ENCODE measurements around the gene SPTBN1.
A peak's percentile ranks its signal among the peaks of the same experiment; 100 is the strongest.

SPTBN1 gene

GRCh38 chr2:54470266-54470938 is 14.3 kb downstream of the SPTBN1 start:
- peaks cover 50% of the 10 kb centered on the region for H3K4me1 ChIP-seq (ENCODE audit: control insufficient read depth, insufficient read depth, low read length, unreplicated experiment)
- peak overlapping the region; percentile 56 for H3K27ac ChIP-seq (ENCODE audit: low read depth, low read length)
- no peaks in the 10 kb centered on the region for H3K36me3 ChIP-seq (ENCODE audit: insufficient read depth, low read length)
- H3K79me2 ChIP-seq (ENCODE audit: control insufficient read depth, insufficient read depth, low read length, unreplicated experiment): peaks cover 89% of the 10 kb centered on the region
- H3K4me3 ChIP-seq (ENCODE audit: low read depth, low read length): 0 out of 2 replicates have a peak overlapping the region, but pooled peaks have one; percentile 2
- H2AFZ ChIP-seq (ENCODE audit: low read length, unreplicated experiment): no peak overlapping the region
- no peaks in the 10 kb centered on the region for H3K27me3 ChIP-seq (ENCODE audit: insufficient read depth, low read length)

- Histone ChIP-seq H3K27me3 (ENCODE audit: insufficient read depth, low read length) (no peaks in the 10 kb centered on the region), H3K79me2 (ENCODE audit: control insufficient read depth, insufficient read depth, low read length, unreplicated experiment) (peaks cover 90% of the 10 kb centered on the region), H3K4me1 (ENCODE audit: control insufficient read depth, insufficient read depth, low read length, unreplicated experiment) (peaks cover 45% of the 10 kb centered on the region), H3K36me3 (ENCODE audit: insufficient read depth, low read length) (no peaks in the 10 kb centered on the region), H2AFZ (ENCODE audit: low read length, unreplicated experiment) (no peak overlapping the region), H3K27ac (ENCODE audit: low read depth, low read length) (peak overlapping the region; percentile 56), H3K4me3 (ENCODE audit: low read depth, low read length) (no peak overlapping the region)
Measured at GRCh38 chr2:54471221-54471711, 15.1 kb downstream of the SPTBN1 start.

GRCh38 chr2:54473851-54474250 is 17.7 kb downstream of the SPTBN1 start:
- Histone ChIP-seq H3K27me3 (ENCODE audit: insufficient read depth, low read length) (no peaks in the 10 kb centered on the region), H3K4me3 (ENCODE audit: low read depth, low read length) (no peak overlapping the region), H2AFZ (ENCODE audit: low read length, unreplicated experiment) (no peak overlapping the region), H3K79me2 (ENCODE audit: control insufficient read depth, insufficient read depth, low read length, unreplicated experiment) (peaks cover 89% of the 10 kb centered on the region), H3K36me3 (ENCODE audit: insufficient read depth, low read length) (no peaks in the 10 kb centered on the region), H3K4me1 (ENCODE audit: control insufficient read depth, insufficient read depth, low read length, unreplicated experiment) (peaks cover 47% of the 10 kb centered on the region), H3K27ac (ENCODE audit: low read depth, low read length) (no peak overlapping the region)

GRCh38 chr2:54475285-54475684 is 19.2 kb downstream of the SPTBN1 start:
- peaks cover 33% of the 10 kb centered on the region for H3K4me1 ChIP-seq (ENCODE audit: control insufficient read depth, insufficient read depth, low read length, unreplicated experiment)
- no peak overlapping the region for H2AFZ ChIP-seq (ENCODE audit: low read length, unreplicated experiment)
- H3K4me3 ChIP-seq (ENCODE audit: low read depth, low read length): no peak overlapping the region

GRCh38 chr2:54475919-54476318 is 19.8 kb downstream of the SPTBN1 start:
- Histone ChIP-seq H3K27me3 (ENCODE audit: insufficient read depth, low read length) (no peaks in the 10 kb centered on the region), H3K79me2 (ENCODE audit: control insufficient read depth, insufficient read depth, low read length, unreplicated experiment) (peaks cover 87% of the 10 kb centered on the region), H3K27ac (ENCODE audit: low read depth, low read length) (no peak overlapping the region), H3K4me1 (ENCODE audit: control insufficient read depth, insufficient read depth, low read length, unreplicated experiment) (peaks cover 27% of the 10 kb centered on the region), H3K36me3 (ENCODE audit: insufficient read depth, low read length) (no peaks in the 10 kb centered on the region), H3K4me3 (ENCODE audit: low read depth, low read length) (no peak overlapping the region), H2AFZ (ENCODE audit: low read length, unreplicated experiment) (no peak overlapping the region)

More at GRCh38 chr2:54475285-54475684, 19.2 kb downstream of the SPTBN1 start:
- no peaks in the 10 kb centered on the region for H3K36me3 ChIP-seq (ENCODE audit: insufficient read depth, low read length)
- H3K27ac ChIP-seq (ENCODE audit: low read depth, low read length): no peak overlapping the region
- H3K79me2 ChIP-seq (ENCODE audit: control insufficient read depth, insufficient read depth, low read length, unreplicated experiment): peaks cover 88% of the 10 kb centered on the region
- no peaks in the 10 kb centered on the region for H3K27me3 ChIP-seq (ENCODE audit: insufficient read depth, low read length)

- Histone ChIP-seq H3K27ac (ENCODE audit: low read depth, low read length) (no peak overlapping the region), H3K4me1 (ENCODE audit: control insufficient read depth, insufficient read depth, low read length, unreplicated experiment) (peaks cover 17% of the 10 kb centered on the region), H3K36me3 (ENCODE audit: insufficient read depth, low read length) (no peaks in the 10 kb centered on the region), H3K4me3 (ENCODE audit: low read depth, low read length) (no peak overlapping the region), H3K27me3 (ENCODE audit: insufficient read depth, low read length) (no peaks in the 10 kb centered on the region), H3K79me2 (ENCODE audit: control insufficient read depth, insufficient read depth, low read length, unreplicated experiment) (peaks cover 87% of the 10 kb centered on the region), H2AFZ (ENCODE audit: low read length, unreplicated experiment) (no peak overlapping the region)
Measured at GRCh38 chr2:54476852-54477251, 20.7 kb downstream of the SPTBN1 start.

GRCh38 chr2:54477896-54478295 is 21.8 kb downstream of the SPTBN1 start:
- no peaks in the 10 kb centered on the region for H3K27me3 ChIP-seq (ENCODE audit: insufficient read depth, low read length)
- no peak overlapping the region for H3K27ac ChIP-seq (ENCODE audit: low read depth, low read length)
- H3K4me3 ChIP-seq (ENCODE audit: low read depth, low read length): no peak overlapping the region
- no peaks in the 10 kb centered on the region for H3K36me3 ChIP-seq (ENCODE audit: insufficient read depth, low read length)
- no peak overlapping the region for H2AFZ ChIP-seq (ENCODE audit: low read length, unreplicated experiment)
- H3K4me1 ChIP-seq (ENCODE audit: control insufficient read depth, insufficient read depth, low read length, unreplicated experiment): peaks cover 14% of the 10 kb centered on the region
- H3K79me2 ChIP-seq (ENCODE audit: control insufficient read depth, insufficient read depth, low read length, unreplicated experiment): peaks cover 83% of the 10 kb centered on the region

GRCh38 chr2:54478899-54479298 is 22.8 kb downstream of the SPTBN1 start:
- Histone ChIP-seq H3K4me3 (ENCODE audit: low read depth, low read length) (no peak overlapping the region), H3K27ac (ENCODE audit: low read depth, low read length) (0 out of 2 replicates have a peak overlapping the region, but pooled peaks have one; percentile 24), H3K27me3 (ENCODE audit: insufficient read depth, low read length) (no peaks in the 10 kb centered on the region), H3K79me2 (ENCODE audit: control insufficient read depth, insufficient read depth, low read length, unreplicated experiment) (peaks cover 81% of the 10 kb centered on the region), H3K36me3 (ENCODE audit: insufficient read depth, low read length) (no peaks in the 10 kb centered on the region), H3K4me1 (ENCODE audit: control insufficient read depth, insufficient read depth, low read length, unreplicated experiment) (peaks cover 23% of the 10 kb centered on the region), H2AFZ (ENCODE audit: low read length, unreplicated experiment) (no peak overlapping the region)

GRCh38 chr2:54479424-54479823 is 23.3 kb downstream of the SPTBN1 start:
- Histone ChIP-seq H3K36me3 (ENCODE audit: insufficient read depth, low read length) (no peaks in the 10 kb centered on the region), H2AFZ (ENCODE audit: low read length, unreplicated experiment) (no peak overlapping the region), H3K4me1 (ENCODE audit: control insufficient read depth, insufficient read depth, low read length, unreplicated experiment) (peaks cover 28% of the 10 kb centered on the region), H3K27ac (ENCODE audit: low read depth, low read length) (0 out of 2 replicates have a peak overlapping the region, but pooled peaks have one; percentile 24), H3K27me3 (ENCODE audit: insufficient read depth, low read length) (no peaks in the 10 kb centered on the region), H3K79me2 (ENCODE audit: control insufficient read depth, insufficient read depth, low read length, unreplicated experiment) (peaks cover 81% of the 10 kb centered on the region), H3K4me3 (ENCODE audit: low read depth, low read length) (no peak overlapping the region)

- H2AFZ ChIP-seq (ENCODE audit: low read length, unreplicated experiment): no peak overlapping the region
- H3K4me1 ChIP-seq (ENCODE audit: control insufficient read depth, insufficient read depth, low read length, unreplicated experiment): peaks cover 32% of the 10 kb centered on the region
- peaks cover 83% of the 10 kb centered on the region for H3K79me2 ChIP-seq (ENCODE audit: control insufficient read depth, insufficient read depth, low read length, unreplicated experiment)
- H3K36me3 ChIP-seq (ENCODE audit: insufficient read depth, low read length): no peaks in the 10 kb centered on the region
- H3K27ac ChIP-seq (ENCODE audit: low read depth, low read length): no peak overlapping the region
- H3K4me3 ChIP-seq (ENCODE audit: low read depth, low read length): no peak overlapping the region
- H3K27me3 ChIP-seq (ENCODE audit: insufficient read depth, low read length): no peaks in the 10 kb centered on the region
Measured at GRCh38 chr2:54480025-54480424, 23.9 kb downstream of the SPTBN1 start.

GRCh38 chr2:54481686-54482085 is 25.6 kb downstream of the SPTBN1 start:
- Histone ChIP-seq H3K79me2 (ENCODE audit: control insufficient read depth, insufficient read depth, low read length, unreplicated experiment) (peaks cover 69% of the 10 kb centered on the region), H2AFZ (ENCODE audit: low read length, unreplicated experiment) (no peak overlapping the region), H3K4me1 (ENCODE audit: control insufficient read depth, insufficient read depth, low read length, unreplicated experiment) (peaks cover 28% of the 10 kb centered on the region), H3K36me3 (ENCODE audit: insufficient read depth, low read length) (no peaks in the 10 kb centered on the region), H3K27me3 (ENCODE audit: insufficient read depth, low read length) (no peaks in the 10 kb centered on the region), H3K4me3 (ENCODE audit: low read depth, low read length) (no peak overlapping the region), H3K27ac (ENCODE audit: low read depth, low read length) (0 out of 2 replicates have a peak overlapping the region, but pooled peaks have one; percentile 59)

Data from ACC112 (cell line).